ENCODE results near the gene HBQ1.
A peak's percentile ranks its signal among the peaks of the same experiment; 100 is the strongest.
"Not testable (repeated sequence)": the region's sequence is repeated elsewhere in the genome, so short reads cannot be mapped to it uniquely, and the experiment has no call there.

HBQ1 gene

DNA sequence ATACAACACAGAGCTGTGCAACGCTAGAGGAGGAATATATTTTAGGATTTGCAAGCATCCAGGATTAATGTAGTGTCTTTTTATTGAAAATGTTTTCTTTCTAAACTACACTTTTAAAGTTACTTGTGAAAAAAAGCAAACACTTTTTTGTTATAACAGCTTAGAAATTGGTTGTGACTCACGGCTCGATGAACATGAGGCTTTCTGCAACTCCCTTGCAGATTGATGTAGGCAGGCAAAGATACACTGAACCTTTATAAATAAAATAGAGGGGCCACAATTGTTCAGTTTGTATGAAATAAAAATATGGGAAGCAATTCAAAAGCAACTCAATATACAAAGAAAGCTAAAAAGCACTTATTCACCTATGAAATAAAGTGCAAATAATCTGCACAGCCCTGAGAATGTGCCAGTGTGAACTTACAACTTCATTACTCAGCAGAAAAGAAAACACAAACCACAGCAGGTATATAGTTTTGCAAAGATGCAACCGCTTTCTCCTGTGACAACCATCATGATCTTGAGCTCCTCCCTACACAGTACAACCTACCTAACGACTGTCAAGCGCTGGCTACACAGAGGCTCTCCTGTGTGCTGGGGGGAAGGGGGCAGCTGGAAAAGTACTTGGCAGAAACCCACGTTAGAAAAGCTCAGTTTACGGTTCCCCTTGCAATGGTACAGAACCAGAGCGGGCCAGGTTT, 48.0 kb downstream of the HBQ1 start:
- no peaks in the 10 kb centered on the region for H3K27me3 ChIP-seq (ENCODE audit: low read depth)
- peaks cover 42% of the 10 kb centered on the region for H3K36me3 ChIP-seq (replicated peaks)
- peaks cover 11% of the 10 kb centered on the region for H3K4me1 ChIP-seq
- in situ Hi-C loops (cut with MboI; ENCODE audit: low sequenced_read_pairs) = no loop called here
- peak overlapping the region; percentile 94 for H3K4me3 ChIP-seq
- H3K9me3 ChIP-seq = no peaks in the 10 kb centered on the region
- DNase-seq (ENCODE audit: low spot score in 2 of 2) = peak in 1 of 2 experiments; percentile 42

DNA sequence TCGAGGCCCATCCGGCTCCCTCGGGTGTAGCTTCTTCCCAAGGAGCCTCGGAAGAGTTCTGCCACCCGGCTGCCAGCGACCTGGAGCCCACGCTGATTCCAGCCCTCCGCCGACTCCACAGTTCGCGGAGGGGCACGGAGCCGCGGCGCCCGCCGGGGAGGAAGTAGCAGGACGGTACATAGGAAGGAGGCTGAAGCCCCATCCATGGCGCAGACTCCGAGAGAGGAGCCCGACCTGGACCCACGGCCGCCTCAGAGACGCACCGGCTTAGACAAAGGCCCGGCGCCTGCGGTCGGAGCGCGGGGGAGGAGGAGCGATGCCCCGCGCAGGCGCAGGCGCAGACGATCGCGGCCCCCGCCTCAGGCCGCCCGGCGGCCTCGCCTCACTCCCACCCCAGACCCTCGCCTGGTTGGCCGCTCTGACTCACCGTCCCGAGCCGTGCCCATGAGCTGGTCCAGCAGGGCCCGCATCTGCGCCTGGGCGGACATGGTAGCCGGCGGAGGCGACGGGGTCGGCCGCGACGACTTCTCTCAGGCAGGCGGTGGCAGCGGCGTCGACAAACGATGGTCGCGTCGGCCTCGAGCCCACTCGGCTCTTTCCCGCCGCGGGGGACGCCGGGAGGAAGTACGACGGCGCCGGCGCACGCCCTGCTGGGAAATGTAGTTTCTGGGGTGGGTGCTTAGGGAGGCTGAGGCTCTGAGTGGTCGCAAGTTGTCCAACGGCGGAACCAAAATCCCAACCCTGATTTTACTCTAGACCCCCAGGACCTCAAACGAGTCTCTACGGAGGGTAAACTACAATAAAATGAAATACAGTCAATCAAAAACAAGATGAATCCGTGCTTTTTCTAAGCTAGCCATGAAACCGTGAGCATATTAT, 48.8 kb downstream of the HBQ1 start, which contains the start of gene LUC7L:
LUC7L (minus strand) TSS at position 598 of the 879 bp plus-strand sequence; CDS start at position 488, 110 bp downstream.
- in situ Hi-C loops (cut with MboI; ENCODE audit: low sequenced_read_pairs) = no loop called here
- Histone ChIP-seq H3K36me3 (replicated peaks) (peaks cover 34% of the 10 kb centered on the region), H3K27me3 (ENCODE audit: low read depth) (no peaks in the 10 kb centered on the region), H3K4me1 (peaks cover 11% of the 10 kb centered on the region), H3K9me3 (no peaks in the 10 kb centered on the region), H3K4me3 (peak within 1 kb of the TSS; percentile 94)
- peak; percentile 90 to 94 for DNase-seq (ENCODE audit: low spot score in 2 of 2)

DNA sequence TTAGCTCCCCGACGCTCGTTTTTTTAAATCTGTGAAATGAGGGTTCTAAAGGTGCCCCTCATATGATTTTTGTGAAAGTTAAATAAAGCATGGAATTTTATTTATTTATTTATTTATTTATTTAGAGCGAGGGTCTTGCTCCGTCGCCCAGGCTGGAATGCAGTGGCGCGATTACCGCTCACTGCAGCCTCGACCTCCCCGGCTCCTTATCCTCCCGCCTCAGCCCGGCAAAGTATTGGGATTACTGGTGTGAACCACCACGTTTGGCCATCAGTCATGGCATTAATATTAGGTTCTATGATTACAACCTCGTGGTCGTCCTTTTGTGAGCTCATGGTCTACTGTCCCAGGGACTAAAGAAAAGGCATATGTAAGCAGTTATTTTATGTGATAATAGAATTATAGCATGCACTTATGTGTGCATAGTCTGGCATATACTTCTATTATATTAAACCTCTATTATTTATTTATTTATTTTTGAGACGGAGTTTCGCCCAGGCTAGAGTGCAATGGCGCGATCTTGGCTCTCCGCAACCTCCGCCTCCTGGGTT, 49.5 kb downstream of the HBQ1 start:
- Histone ChIP-seq H3K27me3 (ENCODE audit: low read depth) (no peaks in the 10 kb centered on the region), H3K9me3 (no peaks in the 10 kb centered on the region), H3K36me3 (replicated peaks) (peaks cover 27% of the 10 kb centered on the region), H3K4me1 (peaks cover 11% of the 10 kb centered on the region), H3K4me3 (peak overlapping the region; percentile 94)
- in situ Hi-C loops (cut with MboI; ENCODE audit: low sequenced_read_pairs) = no loop called here
- no peak for DNase-seq (ENCODE audit: low spot score in 2 of 2)

DNA sequence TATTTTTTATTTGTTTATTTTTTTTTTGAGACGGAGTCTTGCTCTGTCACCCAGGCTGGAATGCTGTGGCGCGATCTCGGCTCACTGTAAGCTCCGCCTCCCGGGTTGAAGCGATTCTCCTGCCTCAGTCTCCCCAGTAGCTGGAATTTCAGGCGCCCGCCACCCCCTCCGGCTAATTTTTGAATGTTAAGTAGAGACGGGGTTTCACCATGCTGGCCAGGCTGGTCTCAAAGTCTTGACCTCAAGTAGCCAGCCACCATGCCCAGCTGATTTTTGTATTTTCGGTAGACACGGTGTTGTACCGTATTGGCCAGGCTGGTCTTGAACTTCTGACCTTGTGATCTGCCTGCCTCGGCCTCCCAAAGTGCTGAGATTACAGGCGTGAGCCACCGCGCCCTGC, 50.1 kb downstream of the HBQ1 start:
- DNase-seq (ENCODE audit: low spot score in 2 of 2); in situ Hi-C loops (cut with MboI; ENCODE audit: low sequenced_read_pairs); H3K9me3 ChIP-seq; H3K27me3 ChIP-seq (ENCODE audit: low read depth); H3K4me3 ChIP-seq: not testable (repeated sequence)
- Histone ChIP-seq H3K36me3 (replicated peaks) (peaks cover 24% of the 10 kb centered on the region), H3K4me1 (peaks cover 11% of the 10 kb centered on the region)

Data from HAP-1 (cell line).